ENCODE results near the gene MT1G.

DNA sequence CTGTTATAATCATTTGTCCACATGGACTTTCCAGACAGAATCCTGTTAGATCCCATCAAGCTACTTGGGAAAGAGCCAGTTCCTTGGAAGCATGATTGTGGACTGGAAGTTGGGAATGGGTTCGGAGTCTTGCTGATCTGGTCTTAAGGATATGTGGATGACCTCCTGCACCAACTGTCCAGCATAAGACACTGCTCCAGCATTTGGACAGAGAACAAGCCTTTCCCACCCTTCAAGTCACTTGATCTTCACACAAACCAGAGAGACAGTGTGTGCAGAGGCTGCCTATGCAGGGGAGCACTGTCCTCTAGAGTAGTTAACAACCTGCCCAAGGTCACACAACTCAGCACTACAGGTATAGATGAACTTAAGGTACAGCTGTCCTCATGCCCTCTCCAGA is 22.0 kb downstream of the MT1G start:
- TF ChIP-seq, protein P1, sequence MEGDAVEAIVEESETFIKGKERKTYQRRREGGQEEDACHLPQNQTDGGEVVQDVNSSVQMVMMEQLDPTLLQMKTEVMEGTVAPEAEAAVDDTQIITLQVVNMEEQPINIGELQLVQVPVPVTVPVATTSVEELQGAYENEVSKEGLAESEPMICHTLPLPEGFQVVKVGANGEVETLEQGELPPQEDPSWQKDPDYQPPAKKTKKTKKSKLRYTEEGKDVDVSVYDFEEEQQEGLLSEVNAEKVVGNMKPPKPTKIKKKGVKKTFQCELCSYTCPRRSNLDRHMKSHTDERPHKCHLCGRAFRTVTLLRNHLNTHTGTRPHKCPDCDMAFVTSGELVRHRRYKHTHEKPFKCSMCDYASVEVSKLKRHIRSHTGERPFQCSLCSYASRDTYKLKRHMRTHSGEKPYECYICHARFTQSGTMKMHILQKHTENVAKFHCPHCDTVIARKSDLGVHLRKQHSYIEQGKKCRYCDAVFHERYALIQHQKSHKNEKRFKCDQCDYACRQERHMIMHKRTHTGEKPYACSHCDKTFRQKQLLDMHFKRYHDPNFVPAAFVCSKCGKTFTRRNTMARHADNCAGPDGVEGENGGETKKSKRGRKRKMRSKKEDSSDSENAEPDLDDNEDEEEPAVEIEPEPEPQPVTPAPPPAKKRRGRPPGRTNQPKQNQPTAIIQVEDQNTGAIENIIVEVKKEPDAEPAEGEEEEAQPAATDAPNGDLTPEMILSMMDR (IDR thresholded peaks at IDR 0.05; ENCODE audit: low read length): no peak
- TF ChIP-seq EZH2 (IDR thresholded peaks at IDR 0.05; ENCODE audit: borderline replicate concordance, low read length): no peak

Measured in OCI-LY1 (cell line).